ENCODE results near the gene PLAAT2. TPM values are rescaled to one million over a fixed set of nuclear protein-coding genes. Genes with fewer than 3 reads are reported as not detected.

PLAAT2 gene
- total RNA-seq, 1 donor from 2014 or later: 1.3 TPM

DNA sequence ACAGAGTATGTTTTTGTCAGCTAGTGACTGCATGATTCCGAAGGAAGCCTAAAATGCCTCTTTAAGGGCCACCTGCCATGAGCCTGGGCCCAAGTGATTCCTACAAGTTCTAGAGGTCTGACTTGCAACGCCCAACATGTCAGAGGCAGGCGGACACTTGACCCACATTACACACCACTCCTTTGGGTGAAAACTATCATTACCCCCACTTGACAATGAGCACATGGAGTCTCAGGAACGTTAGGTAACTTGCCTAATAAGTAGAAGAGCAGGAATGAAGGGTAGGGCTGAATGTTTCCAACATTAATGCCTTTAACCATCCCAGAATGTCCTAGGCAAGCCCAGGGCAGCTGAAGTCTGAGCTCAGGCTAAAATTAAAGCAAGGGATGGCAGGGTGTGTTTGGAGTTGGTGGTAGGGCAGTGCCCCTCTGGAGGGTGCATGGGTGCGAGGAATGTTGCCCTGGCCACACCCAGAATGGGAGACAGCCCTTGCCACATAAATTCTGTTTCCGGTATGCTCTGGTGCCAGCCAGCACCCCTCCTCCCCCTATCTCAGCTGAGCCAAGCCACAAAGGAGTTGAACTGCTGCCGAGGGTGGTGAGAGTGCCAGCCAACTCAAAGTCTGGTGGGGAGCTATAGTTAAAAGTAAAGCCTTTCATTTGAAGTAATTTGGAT lies 2.5 kb downstream of the PLAAT2 start:
- TF ChIP-seq, protein P1, sequence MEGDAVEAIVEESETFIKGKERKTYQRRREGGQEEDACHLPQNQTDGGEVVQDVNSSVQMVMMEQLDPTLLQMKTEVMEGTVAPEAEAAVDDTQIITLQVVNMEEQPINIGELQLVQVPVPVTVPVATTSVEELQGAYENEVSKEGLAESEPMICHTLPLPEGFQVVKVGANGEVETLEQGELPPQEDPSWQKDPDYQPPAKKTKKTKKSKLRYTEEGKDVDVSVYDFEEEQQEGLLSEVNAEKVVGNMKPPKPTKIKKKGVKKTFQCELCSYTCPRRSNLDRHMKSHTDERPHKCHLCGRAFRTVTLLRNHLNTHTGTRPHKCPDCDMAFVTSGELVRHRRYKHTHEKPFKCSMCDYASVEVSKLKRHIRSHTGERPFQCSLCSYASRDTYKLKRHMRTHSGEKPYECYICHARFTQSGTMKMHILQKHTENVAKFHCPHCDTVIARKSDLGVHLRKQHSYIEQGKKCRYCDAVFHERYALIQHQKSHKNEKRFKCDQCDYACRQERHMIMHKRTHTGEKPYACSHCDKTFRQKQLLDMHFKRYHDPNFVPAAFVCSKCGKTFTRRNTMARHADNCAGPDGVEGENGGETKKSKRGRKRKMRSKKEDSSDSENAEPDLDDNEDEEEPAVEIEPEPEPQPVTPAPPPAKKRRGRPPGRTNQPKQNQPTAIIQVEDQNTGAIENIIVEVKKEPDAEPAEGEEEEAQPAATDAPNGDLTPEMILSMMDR (IDR thresholded peaks at IDR 0.05; ENCODE audit: insufficient read depth, low read length, severe bottlenecking): no peak
- Histone ChIP-seq H3K27me3 (ENCODE audit: control insufficient read depth, insufficient read depth, low read length) (no peaks in the 10 kb centered on the region), H3K36me3 (ENCODE audit: control insufficient read depth, insufficient read depth, low read length) (no peaks in the 10 kb centered on the region), H3K4me3 (ENCODE audit: low read depth, low read length) (no peak overlapping the region)
- FAIRE-seq (no peak), DNase-seq (ENCODE audit: low read depth) (peak; percentile 47)

DNA sequence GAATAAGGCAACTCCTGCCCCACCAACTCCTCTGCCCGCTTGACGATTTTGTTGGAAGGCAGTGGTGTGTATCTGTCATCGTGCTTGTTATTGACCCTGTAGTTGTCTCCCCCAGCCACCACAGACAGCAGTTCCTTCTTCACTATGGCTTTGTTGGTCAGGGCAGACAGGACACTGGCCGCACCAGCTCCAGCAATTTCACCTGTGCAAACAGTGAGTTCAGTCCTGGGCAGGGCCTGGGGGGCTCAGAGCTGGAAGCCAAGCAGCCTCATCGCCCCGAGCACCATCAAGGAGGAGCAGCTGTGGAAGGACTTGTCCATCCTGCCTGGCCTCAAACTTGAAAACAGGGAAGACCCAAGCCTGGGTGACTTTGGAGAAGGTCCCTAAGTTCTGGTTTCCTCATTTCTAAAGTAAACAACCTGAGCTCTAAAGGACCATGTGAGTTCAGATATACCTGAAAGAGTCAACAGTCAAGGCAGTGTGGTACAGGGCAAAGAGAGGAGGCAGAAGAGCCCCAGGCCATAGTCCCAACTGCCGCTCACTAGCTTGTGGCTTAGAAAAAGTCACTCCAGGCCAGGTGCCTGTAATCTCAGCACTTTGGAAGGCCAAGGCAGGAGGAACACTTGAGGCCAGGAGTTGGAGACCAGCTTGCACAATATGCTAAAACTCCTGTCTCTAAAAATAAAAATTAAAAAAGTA lies 4.6 kb downstream of the PLAAT2 start:
- TF ChIP-seq, protein P1 (IDR thresholded peaks at IDR 0.05; ENCODE audit: insufficient read depth, low read length, severe bottlenecking): no peak
- FAIRE-seq: no peak
- no peaks in the 10 kb centered on the region for H3K27me3 ChIP-seq (ENCODE audit: control insufficient read depth, insufficient read depth, low read length)
- no peaks in the 10 kb centered on the region for H3K36me3 ChIP-seq (ENCODE audit: control insufficient read depth, insufficient read depth, low read length)
- H3K4me3 ChIP-seq (ENCODE audit: low read depth, low read length): no peak overlapping the region
- no peak for DNase-seq (ENCODE audit: low read depth)

DNA sequence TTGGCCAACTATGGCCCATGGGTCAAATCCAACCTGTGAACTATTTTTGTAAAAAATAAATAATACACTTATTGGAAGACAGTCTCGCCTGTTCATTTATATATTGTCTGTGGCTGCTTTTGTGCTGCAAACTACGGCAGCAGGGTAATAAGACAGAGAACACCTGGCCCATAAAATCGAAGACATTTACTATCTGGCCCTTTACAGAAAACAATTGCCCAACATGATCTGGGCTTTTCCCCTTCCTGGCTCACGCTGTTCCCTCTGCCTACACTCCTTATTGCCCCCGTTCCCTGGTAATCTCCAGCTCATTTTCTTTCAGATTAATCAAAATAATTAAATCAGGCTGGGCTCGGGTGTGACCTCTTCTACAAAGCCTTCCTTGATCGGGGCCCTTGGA lies 5.6 kb downstream of the PLAAT2 start:
- Histone ChIP-seq H3K36me3 (ENCODE audit: control insufficient read depth, insufficient read depth, low read length) (no peaks in the 10 kb centered on the region), H3K27me3 (ENCODE audit: control insufficient read depth, insufficient read depth, low read length) (no peaks in the 10 kb centered on the region), H3K4me3 (ENCODE audit: low read depth, low read length) (no peak overlapping the region)
- FAIRE-seq: no peak
- no peak for DNase-seq (ENCODE audit: low read depth)
- TF ChIP-seq, protein P1 (IDR thresholded peaks at IDR 0.05; ENCODE audit: insufficient read depth, low read length, severe bottlenecking): no peak

DNA sequence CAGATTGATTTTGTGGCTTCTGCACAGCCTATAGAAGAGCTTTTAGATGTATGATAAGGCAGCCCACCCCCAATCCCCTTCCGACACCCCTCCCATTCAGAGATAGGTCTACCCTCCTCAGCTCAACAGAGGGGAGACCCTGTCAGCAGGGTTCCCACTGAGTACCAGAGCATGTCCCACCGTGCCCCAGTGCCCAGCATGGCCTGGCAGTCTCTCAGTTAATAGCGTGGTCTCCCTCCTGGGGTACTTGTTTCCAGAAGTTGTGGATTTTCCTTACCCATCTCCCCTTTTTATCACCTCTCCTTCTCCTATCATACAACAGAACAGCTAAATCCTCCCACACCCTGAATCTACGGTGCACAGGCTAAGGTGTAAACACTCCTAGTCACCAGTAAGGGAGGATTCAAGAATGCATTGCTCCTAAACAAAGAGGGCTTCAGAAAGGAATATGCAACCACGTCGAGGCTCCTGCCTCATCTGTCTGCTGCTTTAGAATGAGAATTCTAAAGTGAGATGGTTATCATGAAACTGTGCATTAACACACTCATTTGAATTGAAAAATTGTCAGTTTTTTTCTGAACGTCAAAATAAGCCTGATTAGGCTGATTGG lies 6.7 kb downstream of the PLAAT2 start:
- no peaks in the 10 kb centered on the region for H3K27me3 ChIP-seq (ENCODE audit: control insufficient read depth, insufficient read depth, low read length)
- no peaks in the 10 kb centered on the region for H3K36me3 ChIP-seq (ENCODE audit: control insufficient read depth, insufficient read depth, low read length)
- no peak for FAIRE-seq
- TF ChIP-seq, protein P1 (IDR thresholded peaks at IDR 0.05; ENCODE audit: insufficient read depth, low read length, severe bottlenecking): no peak
- no peak for DNase-seq (ENCODE audit: low read depth)
- no peak overlapping the region for H3K4me3 ChIP-seq (ENCODE audit: low read depth, low read length)

DNA sequence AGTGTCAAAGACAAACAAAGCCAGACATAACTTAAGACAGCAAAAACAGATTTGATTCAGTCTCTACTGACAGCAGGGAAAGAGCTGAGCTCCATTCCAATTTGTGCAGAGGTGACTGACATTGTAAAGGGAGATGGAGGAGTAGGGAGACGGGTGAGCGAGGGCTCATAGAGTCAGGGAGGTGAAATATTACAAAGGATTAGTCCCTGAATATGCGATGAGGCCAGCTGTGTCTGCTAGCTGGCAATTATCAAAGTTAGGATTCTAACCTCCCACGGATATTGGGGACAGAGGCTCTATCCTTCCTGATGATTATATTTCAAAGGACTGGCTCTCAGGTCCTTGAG lies 8.3 kb downstream of the PLAAT2 start:
- Histone ChIP-seq H3K4me3 (ENCODE audit: low read depth, low read length) (no peak overlapping the region), H3K36me3 (ENCODE audit: control insufficient read depth, insufficient read depth, low read length) (no peaks in the 10 kb centered on the region), H3K27me3 (ENCODE audit: control insufficient read depth, insufficient read depth, low read length) (no peaks in the 10 kb centered on the region)
- FAIRE-seq (no peak), DNase-seq (ENCODE audit: low read depth) (no peak)
- TF ChIP-seq, protein P1 (IDR thresholded peaks at IDR 0.05; ENCODE audit: insufficient read depth, low read length, severe bottlenecking): no peak

All from bronchial epithelial cell (primary cell).